ENCODE data around the gene KLHL25.

The KLHL25 gene

GRCh38 chr15:85717212-85717611, 77.5 kb downstream of the KLHL25 start:
- no peak for DNase-seq (ENCODE audit: low read depth)

GRCh38 chr15:85716261-85716660, 78.5 kb downstream of the KLHL25 start:
- DNase-seq (ENCODE audit: low read depth) = no peak

GRCh38 chr15:85711580-85712192, 83.0 kb downstream of the KLHL25 start:
- no peak for DNase-seq (ENCODE audit: low read depth)

- DNase-seq (ENCODE audit: low read depth) = no peak
Measured at GRCh38 chr15:85710340-85710842, 84.3 kb downstream of the KLHL25 start.

All from activated T-cell treated with anti-CD3 and anti-CD28 coated beads for 1 hour (primary cell).